Measurements from ENCODE around the gene GULP1. TPM values are rescaled to one million over a fixed set of nuclear protein-coding genes. Genes with fewer than 3 reads are reported as not detected.

GULP1 gene
- total RNA-seq, 1 donor from 2014 or later, result 22.8 TPM

DNA sequence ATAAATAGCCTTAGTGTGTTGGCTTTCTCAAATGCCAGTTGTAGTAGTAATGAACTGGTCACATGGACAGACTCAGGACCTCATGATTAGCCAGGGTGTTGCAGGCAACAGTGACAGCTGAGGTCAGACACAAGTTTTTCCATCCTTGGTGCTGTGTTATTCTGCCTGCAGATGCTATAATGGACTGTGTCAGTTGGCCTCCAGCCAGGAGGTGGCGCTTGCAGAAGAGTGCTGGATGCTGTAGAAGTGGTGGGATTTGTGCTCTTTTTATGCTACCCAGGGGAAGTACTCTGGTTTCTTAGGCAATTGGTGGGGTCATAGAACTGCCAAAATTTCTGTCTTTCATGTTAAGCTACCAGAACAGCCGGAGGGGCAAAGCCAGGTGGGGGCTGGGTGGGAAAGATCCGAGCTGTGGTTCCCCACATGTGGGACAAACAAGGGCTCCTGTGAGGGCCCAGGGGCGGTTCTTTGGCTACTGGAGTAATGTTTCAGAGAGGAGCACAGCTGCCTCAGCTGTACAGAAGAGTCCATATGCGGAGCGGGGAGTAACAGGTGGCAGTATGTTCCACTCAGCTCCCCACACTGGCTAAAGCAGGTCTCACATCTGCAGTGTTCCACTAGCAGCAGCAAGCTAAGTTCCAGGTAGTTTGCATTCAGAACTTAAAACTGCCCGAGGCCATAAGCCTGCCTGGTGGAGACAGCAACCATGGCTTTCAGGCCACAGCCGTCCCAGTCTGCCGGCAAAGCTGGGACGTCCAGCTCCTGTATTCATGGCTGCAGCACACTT, 104.4 kb downstream of the GULP1 start:
- no peak overlapping the region for H3K27ac Mint-ChIP-seq (ENCODE audit: unreplicated experiment)
- no peak for DNase-seq (ENCODE audit: low spot score)
- H3K27me3 Mint-ChIP-seq (ENCODE audit: unreplicated experiment), result no peaks in the 10 kb centered on the region
- no peaks in the 10 kb centered on the region for H3K36me3 Mint-ChIP-seq (ENCODE audit: low read depth, unreplicated experiment)
- H3K4me3 Mint-ChIP-seq (ENCODE audit: unreplicated experiment), result no peak overlapping the region
- H3K9me3 Mint-ChIP-seq (ENCODE audit: unreplicated experiment), result no peaks in the 10 kb centered on the region
- H3K4me1 Mint-ChIP-seq (ENCODE audit: unreplicated experiment), result no peaks in the 10 kb centered on the region
- TF ChIP-seq, protein P1, sequence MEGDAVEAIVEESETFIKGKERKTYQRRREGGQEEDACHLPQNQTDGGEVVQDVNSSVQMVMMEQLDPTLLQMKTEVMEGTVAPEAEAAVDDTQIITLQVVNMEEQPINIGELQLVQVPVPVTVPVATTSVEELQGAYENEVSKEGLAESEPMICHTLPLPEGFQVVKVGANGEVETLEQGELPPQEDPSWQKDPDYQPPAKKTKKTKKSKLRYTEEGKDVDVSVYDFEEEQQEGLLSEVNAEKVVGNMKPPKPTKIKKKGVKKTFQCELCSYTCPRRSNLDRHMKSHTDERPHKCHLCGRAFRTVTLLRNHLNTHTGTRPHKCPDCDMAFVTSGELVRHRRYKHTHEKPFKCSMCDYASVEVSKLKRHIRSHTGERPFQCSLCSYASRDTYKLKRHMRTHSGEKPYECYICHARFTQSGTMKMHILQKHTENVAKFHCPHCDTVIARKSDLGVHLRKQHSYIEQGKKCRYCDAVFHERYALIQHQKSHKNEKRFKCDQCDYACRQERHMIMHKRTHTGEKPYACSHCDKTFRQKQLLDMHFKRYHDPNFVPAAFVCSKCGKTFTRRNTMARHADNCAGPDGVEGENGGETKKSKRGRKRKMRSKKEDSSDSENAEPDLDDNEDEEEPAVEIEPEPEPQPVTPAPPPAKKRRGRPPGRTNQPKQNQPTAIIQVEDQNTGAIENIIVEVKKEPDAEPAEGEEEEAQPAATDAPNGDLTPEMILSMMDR (IDR thresholded peaks at IDR 0.05; ENCODE audit: unreplicated experiment), result no peak

DNA sequence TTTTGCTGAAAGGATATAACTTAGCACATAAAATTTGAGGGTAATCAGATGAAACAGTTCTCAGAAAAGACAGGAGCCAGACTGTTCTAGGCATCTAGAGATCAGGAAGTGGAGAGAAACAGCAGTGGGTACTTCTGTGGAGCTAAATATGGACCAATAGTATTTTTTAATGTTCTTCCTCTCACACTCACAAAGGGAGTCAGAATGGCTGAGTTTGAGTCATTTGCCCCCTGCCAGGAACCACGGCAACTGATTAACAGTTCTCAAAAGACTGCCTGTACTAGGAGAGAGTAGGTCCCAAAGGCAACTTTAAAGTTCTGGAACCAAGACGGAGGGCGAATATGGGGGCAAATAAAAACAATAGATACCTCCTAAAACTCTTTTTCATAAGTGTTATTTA, 107.5 kb downstream of the GULP1 start:
- Mint-ChIP-seq H3K9me3 (ENCODE audit: unreplicated experiment) (no peaks in the 10 kb centered on the region), H3K36me3 (ENCODE audit: low read depth, unreplicated experiment) (no peaks in the 10 kb centered on the region), H3K27ac (ENCODE audit: unreplicated experiment) (no peak overlapping the region), H3K27me3 (ENCODE audit: unreplicated experiment) (no peaks in the 10 kb centered on the region), H3K4me1 (ENCODE audit: unreplicated experiment) (no peaks in the 10 kb centered on the region), H3K4me3 (ENCODE audit: unreplicated experiment) (no peak overlapping the region)
- TF ChIP-seq, protein P1 (IDR thresholded peaks at IDR 0.05; ENCODE audit: unreplicated experiment), result no peak
- no peak for DNase-seq (ENCODE audit: low spot score)

DNA sequence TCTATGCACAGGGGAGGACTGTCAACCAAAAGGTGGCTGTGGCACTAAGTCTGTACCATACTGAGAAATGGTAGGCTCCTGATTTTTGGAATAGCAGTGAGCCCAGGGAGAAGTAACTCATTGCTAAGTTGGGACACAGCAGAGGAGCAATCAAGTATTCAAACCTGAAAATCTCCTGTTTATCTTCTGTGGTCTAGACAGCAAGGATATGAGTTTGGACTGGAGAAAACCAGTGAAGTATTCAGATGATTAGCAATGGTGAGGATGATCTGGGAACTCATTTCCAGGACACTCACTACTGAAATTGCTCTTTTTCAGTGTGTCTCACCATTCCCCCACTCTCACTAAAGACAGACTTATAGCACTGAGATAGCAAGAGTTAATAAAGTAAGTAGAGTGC, 112.0 kb downstream of the GULP1 start:
- Mint-ChIP-seq H3K4me1 (ENCODE audit: unreplicated experiment) (no peaks in the 10 kb centered on the region), H3K27me3 (ENCODE audit: unreplicated experiment) (no peaks in the 10 kb centered on the region), H3K9me3 (ENCODE audit: unreplicated experiment) (no peaks in the 10 kb centered on the region), H3K4me3 (ENCODE audit: unreplicated experiment) (no peak overlapping the region), H3K36me3 (ENCODE audit: low read depth, unreplicated experiment) (no peaks in the 10 kb centered on the region), H3K27ac (ENCODE audit: unreplicated experiment) (no peak overlapping the region)
- TF ChIP-seq, protein P1 (IDR thresholded peaks at IDR 0.05; ENCODE audit: unreplicated experiment), result no peak
- no peak for DNase-seq (ENCODE audit: low spot score)

DNA sequence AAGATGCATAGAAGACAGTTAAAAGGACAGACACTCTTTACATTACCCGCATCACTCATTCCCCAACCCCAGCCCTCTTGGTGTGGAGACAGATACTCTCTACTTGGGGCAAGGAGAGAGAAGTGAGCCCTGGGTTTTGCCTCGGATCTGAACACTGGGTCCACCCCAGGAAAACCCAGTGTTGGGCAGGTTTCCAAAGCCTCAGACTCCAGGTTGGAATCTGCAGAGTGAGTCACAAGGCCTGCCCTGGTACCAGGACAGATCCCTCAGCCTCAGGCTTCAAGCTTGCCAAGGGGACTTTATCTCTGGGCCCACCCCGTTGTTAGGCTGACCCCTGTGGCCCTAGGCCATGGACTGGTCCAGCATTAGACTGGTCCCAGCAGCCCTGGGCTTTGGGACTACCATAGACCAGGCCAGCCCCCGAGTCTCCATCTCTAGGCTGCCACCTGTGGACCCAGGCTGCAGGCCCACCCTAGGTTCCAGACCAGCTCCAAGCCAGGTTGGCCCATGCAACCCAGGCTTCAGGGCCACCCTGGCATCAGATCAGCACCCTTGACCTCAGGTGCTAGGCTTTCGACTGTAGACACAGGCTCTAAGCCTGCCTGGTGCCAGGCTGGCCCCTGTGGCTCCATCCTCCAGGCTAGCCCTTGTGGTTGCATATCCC, 112.8 kb downstream of the GULP1 start:
- TF ChIP-seq, protein P1 (IDR thresholded peaks at IDR 0.05; ENCODE audit: unreplicated experiment), result no peak
- Mint-ChIP-seq H3K4me1 (ENCODE audit: unreplicated experiment) (no peaks in the 10 kb centered on the region), H3K9me3 (ENCODE audit: unreplicated experiment) (no peaks in the 10 kb centered on the region), H3K4me3 (ENCODE audit: unreplicated experiment) (no peak overlapping the region), H3K27ac (ENCODE audit: unreplicated experiment) (no peak overlapping the region), H3K36me3 (ENCODE audit: low read depth, unreplicated experiment) (no peaks in the 10 kb centered on the region), H3K27me3 (ENCODE audit: unreplicated experiment) (no peaks in the 10 kb centered on the region)
- no peak for DNase-seq (ENCODE audit: low spot score)

DNA sequence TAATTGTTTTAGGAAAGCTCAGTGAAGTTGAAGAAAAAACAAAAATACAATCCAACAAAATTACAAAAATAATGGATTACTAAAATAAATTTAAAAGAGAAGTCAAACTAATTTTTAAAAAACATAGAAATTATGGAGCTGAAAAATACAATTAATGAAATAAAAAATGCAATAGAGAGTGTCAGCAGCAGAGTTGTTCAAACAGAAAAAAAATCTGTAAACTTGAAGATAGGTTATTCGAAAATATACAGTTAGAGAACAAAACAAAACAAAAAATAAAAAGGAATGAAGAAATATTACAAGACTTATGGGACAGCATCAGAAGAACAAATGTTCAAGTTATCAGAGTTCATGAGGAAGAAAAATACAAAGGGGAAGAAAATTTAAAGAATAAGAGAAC, 114.7 kb downstream of the GULP1 start:
- no peak overlapping the region for H3K27ac Mint-ChIP-seq (ENCODE audit: unreplicated experiment)
- no peak overlapping the region for H3K4me3 Mint-ChIP-seq (ENCODE audit: unreplicated experiment)
- H3K4me1 Mint-ChIP-seq (ENCODE audit: unreplicated experiment), result no peaks in the 10 kb centered on the region
- H3K27me3 Mint-ChIP-seq (ENCODE audit: unreplicated experiment), result no peaks in the 10 kb centered on the region
- TF ChIP-seq, protein P1 (IDR thresholded peaks at IDR 0.05; ENCODE audit: unreplicated experiment), result no peak
- peaks cover 7% of the 10 kb centered on the region for H3K36me3 Mint-ChIP-seq (ENCODE audit: low read depth, unreplicated experiment)
- no peak for DNase-seq (ENCODE audit: low spot score)
- H3K9me3 Mint-ChIP-seq (ENCODE audit: unreplicated experiment), result no peaks in the 10 kb centered on the region
